ENCODE results near the gene UXS1. TPM values are rescaled to one million over a fixed set of nuclear protein-coding genes. Genes with fewer than 3 reads are reported as not detected.

The UXS1 gene
- total RNA-seq, 1 donor from 2014 or later, result 58.5 TPM

DNA sequence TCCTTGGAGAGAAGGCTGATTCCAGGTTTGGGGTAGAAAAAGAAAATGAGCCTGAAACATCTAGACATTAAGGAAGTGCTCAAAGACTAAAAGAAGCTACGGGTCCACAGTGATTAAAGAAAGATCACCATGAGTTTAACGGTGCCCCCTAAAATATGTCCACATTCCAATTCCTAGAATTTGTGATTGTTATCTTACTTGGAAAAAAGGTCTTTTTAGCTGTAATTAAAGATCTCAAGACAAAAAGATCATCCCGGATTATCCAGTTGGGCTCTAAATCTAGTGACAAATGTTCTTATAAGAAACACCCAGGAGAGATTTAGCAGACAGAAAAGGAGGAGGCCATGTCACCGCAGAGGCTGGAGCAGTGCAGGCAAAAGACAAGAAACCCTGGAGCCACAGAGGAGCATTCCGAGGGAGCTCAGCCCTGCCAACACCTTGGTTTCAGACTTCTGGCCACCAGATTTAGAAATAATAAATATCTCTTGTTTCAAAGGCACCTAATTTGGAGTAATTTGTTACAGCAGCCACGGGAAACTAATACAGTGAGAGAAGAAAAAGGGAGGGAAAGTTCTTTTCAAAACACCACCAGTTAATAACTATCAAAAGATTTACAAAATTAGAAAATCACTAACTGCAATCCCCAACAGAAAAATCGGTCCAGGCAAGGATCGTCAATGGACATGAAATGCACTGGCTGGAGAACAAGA, 8.5 kb downstream of the UXS1 start:
- Mint-ChIP-seq H3K9me3 (peaks cover 4% of the 10 kb centered on the region), H3K4me1 (ENCODE audit: unreplicated experiment) (peaks cover 43% of the 10 kb centered on the region), H3K4me3 (no peak overlapping the region), H3K27me3 (no peaks in the 10 kb centered on the region), H3K27ac (peak overlapping the region; percentile 10), H3K36me3 (peaks cover 22% of the 10 kb centered on the region)
- DNase-seq (ENCODE audit: extremely low spot score, unreplicated experiment), result no peak
- TF ChIP-seq, protein P1, sequence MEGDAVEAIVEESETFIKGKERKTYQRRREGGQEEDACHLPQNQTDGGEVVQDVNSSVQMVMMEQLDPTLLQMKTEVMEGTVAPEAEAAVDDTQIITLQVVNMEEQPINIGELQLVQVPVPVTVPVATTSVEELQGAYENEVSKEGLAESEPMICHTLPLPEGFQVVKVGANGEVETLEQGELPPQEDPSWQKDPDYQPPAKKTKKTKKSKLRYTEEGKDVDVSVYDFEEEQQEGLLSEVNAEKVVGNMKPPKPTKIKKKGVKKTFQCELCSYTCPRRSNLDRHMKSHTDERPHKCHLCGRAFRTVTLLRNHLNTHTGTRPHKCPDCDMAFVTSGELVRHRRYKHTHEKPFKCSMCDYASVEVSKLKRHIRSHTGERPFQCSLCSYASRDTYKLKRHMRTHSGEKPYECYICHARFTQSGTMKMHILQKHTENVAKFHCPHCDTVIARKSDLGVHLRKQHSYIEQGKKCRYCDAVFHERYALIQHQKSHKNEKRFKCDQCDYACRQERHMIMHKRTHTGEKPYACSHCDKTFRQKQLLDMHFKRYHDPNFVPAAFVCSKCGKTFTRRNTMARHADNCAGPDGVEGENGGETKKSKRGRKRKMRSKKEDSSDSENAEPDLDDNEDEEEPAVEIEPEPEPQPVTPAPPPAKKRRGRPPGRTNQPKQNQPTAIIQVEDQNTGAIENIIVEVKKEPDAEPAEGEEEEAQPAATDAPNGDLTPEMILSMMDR (conservative IDR thresholded peaks at IDR 0.05), result no peak

DNA sequence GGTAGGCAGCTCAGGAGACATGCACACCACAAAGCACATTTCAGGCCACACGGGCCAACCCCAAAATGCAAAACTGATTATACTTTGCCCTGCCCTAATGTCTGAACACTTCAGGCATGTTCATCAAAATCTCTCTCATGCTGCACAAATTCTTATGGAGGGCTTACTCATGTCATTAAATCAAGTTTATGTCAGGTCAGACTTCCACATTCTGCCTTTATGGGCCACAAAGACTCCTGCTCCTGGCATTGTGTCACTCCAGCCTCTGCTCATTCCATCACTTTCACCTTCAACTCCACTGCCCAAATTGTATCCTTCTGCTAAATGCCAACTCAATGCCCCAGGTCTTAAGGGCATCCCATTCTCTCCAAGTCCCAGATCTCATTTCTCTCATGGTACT, 9.2 kb downstream of the UXS1 start:
- Mint-ChIP-seq H3K4me3 (no peak overlapping the region), H3K9me3 (peaks cover 4% of the 10 kb centered on the region), H3K27me3 (no peaks in the 10 kb centered on the region), H3K4me1 (ENCODE audit: unreplicated experiment) (peaks cover 47% of the 10 kb centered on the region), H3K36me3 (peaks cover 19% of the 10 kb centered on the region), H3K27ac (no peak overlapping the region)
- TF ChIP-seq, protein P1 (conservative IDR thresholded peaks at IDR 0.05), result no peak
- no peak for DNase-seq (ENCODE audit: extremely low spot score, unreplicated experiment)

DNA sequence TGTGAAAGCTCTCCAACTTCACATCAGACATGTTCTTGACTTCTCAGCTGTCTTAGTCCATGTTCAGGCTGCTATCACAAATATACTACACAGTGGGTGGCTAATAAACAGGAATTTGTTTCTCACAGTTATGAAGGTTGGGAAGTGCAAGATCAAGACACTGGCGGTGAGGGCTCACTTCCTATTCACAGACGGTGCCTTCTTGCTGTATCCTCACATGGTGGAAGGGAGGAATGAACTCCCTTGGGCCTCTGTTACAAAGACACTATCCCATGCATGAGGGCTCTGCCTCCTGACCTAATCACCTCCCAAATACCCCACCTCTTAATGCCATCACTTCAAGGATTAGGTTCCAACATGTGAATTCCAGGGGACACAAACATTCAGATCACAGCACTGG, 9.7 kb downstream of the UXS1 start:
- no peaks in the 10 kb centered on the region for H3K27me3 Mint-ChIP-seq
- peaks cover 14% of the 10 kb centered on the region for H3K36me3 Mint-ChIP-seq
- peaks cover 4% of the 10 kb centered on the region for H3K9me3 Mint-ChIP-seq
- H3K4me3 Mint-ChIP-seq, result no peak overlapping the region
- H3K4me1 Mint-ChIP-seq (ENCODE audit: unreplicated experiment), result peaks cover 43% of the 10 kb centered on the region
- no peak for DNase-seq (ENCODE audit: extremely low spot score, unreplicated experiment)
- H3K27ac Mint-ChIP-seq, result no peak overlapping the region
- TF ChIP-seq, protein P1 (conservative IDR thresholded peaks at IDR 0.05), result no peak

DNA sequence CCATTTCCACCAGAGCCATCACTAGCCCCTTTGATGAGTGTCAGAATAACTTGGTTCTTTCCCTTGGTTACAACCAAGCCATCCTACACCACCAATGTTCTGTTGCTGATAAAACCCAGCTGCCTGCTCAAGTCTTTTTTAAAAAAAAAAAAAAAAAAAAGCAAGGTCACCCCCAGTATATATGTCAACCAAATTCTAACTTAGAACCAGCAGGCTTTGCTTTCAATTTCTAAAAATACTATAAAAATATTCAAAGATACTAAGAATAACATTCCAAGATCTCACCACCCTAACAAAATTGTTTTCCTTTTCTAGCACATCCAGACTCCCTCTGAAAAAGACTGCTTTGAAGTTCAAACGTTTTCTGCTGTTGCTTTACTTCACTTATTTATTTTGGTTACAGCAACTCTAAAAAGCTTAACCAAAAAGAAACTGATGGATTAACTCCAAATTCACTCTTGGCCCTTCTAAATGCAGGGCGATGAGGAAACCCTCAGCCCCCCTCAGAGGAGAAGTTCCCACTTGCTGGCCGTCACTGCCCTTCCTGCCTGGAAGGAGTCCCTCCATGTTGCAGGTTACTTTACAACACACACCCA, 10.9 kb downstream of the UXS1 start:
- Mint-ChIP-seq H3K4me1 (ENCODE audit: unreplicated experiment) (peaks cover 38% of the 10 kb centered on the region), H3K4me3 (peak overlapping the region; percentile 0)

DNA sequence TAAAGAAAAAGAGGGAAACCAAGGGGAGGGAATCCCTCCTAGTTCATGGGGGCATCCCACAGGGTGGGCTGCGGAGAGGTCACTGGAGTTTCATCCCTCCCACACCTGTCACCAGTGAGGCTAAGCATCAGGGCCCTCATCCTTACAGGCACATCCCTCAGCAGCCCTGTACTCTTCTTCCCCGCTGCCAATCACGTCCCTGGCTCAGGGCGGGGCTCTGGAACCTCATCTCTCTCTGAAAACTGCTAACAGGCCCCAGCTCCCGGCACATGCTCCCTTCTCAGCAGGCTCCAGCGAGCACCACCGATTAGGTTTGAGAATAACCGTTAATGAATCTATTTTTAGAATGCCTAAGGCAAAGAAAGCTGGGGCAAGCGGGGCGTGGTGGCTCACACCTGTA, 13.0 kb downstream of the UXS1 start:
- peaks cover 19% of the 10 kb centered on the region for H3K36me3 Mint-ChIP-seq
- TF ChIP-seq, protein P1 (conservative IDR thresholded peaks at IDR 0.05), result no peak
- no peaks in the 10 kb centered on the region for H3K27me3 Mint-ChIP-seq
- peaks cover 4% of the 10 kb centered on the region for H3K9me3 Mint-ChIP-seq
- H3K27ac Mint-ChIP-seq, result no peak overlapping the region
- DNase-seq (ENCODE audit: extremely low spot score, unreplicated experiment), result no peak
- H3K4me1 Mint-ChIP-seq (ENCODE audit: unreplicated experiment), result peaks cover 45% of the 10 kb centered on the region
- H3K4me3 Mint-ChIP-seq, result no peak overlapping the region

More for the DNA sequence above, 10.9 kb downstream of the UXS1 start:
- H3K36me3 Mint-ChIP-seq, result peaks cover 15% of the 10 kb centered on the region
- no peak for DNase-seq (ENCODE audit: extremely low spot score, unreplicated experiment)
- TF ChIP-seq, protein P1 (conservative IDR thresholded peaks at IDR 0.05), result no peak
- H3K9me3 Mint-ChIP-seq, result peaks cover 4% of the 10 kb centered on the region
- H3K27ac Mint-ChIP-seq, result no peak overlapping the region
- no peaks in the 10 kb centered on the region for H3K27me3 Mint-ChIP-seq
